Epithelial cell of esophagus (primary cell): ENCODE data around the gene SEMA4D.

Source experiments
- DNase-seq: peaks from one replicate; pipeline ENCODE4 v3.0.0; 2010; ENCODE audit warnings: low read depth
- H3K4me3 ChIP-seq: 2 replicates; pipeline ENCODE4 v1.5.1; 2011; ENCODE audit warnings: mild to moderate bottlenecking, low read length, control low read depth
- CTCF ChIP-seq: IDR thresholded peaks from 2 replicates; pipeline ENCODE4 v1.5.1; 2011; ENCODE audit warnings: low read depth, mild to moderate bottlenecking, low read length, control low read depth, inconsistent platforms; ENCODE audit not compliant: insufficient read depth; ENCODE audit errors: missing control alignments

SEMA4D gene

GRCh38 chr9:89314955-89315354, 183.0 kb downstream of the SEMA4D start:
- no peak for DNase-seq
- H3K4me3 ChIP-seq: peak overlapping the region; percentile 13
- TF ChIP-seq CTCF: no peak

GRCh38 chr9:89313842-89314241, 184.1 kb downstream of the SEMA4D start:
- peak overlapping the region; percentile 77 for H3K4me3 ChIP-seq
- DNase-seq: no peak
- TF ChIP-seq CTCF: no peak

- peak overlapping the region; percentile 77 for H3K4me3 ChIP-seq
- DNase-seq: peak; percentile 38
- TF ChIP-seq CTCF: no peak
Measured at GRCh38 chr9:89312222-89312571, 185.7 kb downstream of the SEMA4D start.

- no peak for DNase-seq
- peak overlapping the region; percentile 77 for H3K4me3 ChIP-seq
- no peak for TF ChIP-seq CTCF
Measured at GRCh38 chr9:89311346-89312221, 186.3 kb downstream of the SEMA4D start.
